Umbilical cord (tissue), 2 donors: ENCODE measurements around the gene KRTAP2-1. TPM values are rescaled to one million over a fixed set of nuclear protein-coding genes. Genes with fewer than 3 reads are reported as not detected.
"Not testable (repeated sequence)": the region's sequence is repeated elsewhere in the genome, so short reads cannot be mapped to it uniquely, and the experiment has no call there.

ENCODE experiments used
- DNase-seq: peaks from one replicate; pipeline ENCODE4 v3.0.0-alpha.2; 2015; ENCODE audit warnings: low spot score
- total RNA-seq: library from RNA; depleted of rRNA; stranded (reverse); fragments of >200 nt; gene quantifications from one replicate; pipeline ENCODE4 v1.2.3, GENCODE V29; 2014; ENCODE audit warnings: low replicate concordance; ENCODE audit not compliant: insufficient read depth

KRTAP2-1 gene
- not detected for total RNA-seq

- not testable (repeated sequence) for DNase-seq
Observed at GRCh38 chr17:41046735-41047465, at the start of gene KRTAP2-1. TSS of gene KRTAP2-1 (minus strand) at chr17:41047316. CDS start at chr17:41047267, 49 bp downstream.

DNA sequence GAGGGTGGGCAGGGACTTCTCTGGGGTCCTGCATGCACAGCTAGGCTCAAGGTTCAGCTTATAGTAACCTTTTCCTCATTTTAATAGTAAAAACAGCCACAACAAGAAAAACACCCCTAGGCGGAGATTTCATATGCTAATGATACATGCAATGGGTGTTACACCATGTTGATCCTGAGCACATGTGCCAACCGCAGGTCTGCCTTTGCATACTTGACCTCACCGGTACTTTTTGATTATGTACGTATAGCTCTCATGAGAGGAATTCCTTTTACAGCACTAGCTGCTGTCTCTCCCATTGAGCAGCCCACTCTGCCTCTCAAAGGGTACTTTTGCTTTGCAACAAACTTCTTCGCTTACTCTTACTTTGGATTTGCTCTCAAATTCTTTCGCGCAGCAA is 48.9 kb upstream of the KRTAP2-1 start:
- DNase-seq, result no peak

DNA sequence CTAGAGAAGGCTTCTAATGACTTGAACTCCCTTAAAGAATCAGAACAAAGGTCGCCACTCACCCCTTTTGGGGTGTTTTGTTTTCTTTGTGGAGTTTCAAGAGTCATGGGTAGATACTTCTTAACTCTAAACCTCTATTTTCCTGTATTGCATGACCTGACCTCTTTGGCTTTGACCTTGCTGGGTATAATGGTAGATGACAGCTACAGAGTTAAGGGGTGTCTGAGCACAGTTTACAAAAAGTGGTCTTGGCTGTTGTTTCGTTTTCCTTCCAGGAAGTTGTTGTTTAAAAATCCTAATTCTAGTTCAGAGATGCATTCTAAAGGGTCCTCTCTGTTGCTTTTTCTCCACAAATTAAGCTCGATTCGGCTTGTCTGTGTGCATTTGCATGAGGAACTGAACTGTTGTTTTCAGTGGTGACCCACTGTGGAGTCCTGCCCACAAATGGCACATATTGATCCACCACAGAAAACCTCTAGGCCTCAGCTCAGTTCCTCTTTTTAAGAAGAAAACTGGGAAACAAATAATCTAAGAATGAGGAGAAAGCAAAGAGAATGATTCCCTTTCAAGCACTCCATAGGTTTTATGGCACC is 41.7 kb upstream of the KRTAP2-1 start:
- DNase-seq, result not testable (repeated sequence)

DNA sequence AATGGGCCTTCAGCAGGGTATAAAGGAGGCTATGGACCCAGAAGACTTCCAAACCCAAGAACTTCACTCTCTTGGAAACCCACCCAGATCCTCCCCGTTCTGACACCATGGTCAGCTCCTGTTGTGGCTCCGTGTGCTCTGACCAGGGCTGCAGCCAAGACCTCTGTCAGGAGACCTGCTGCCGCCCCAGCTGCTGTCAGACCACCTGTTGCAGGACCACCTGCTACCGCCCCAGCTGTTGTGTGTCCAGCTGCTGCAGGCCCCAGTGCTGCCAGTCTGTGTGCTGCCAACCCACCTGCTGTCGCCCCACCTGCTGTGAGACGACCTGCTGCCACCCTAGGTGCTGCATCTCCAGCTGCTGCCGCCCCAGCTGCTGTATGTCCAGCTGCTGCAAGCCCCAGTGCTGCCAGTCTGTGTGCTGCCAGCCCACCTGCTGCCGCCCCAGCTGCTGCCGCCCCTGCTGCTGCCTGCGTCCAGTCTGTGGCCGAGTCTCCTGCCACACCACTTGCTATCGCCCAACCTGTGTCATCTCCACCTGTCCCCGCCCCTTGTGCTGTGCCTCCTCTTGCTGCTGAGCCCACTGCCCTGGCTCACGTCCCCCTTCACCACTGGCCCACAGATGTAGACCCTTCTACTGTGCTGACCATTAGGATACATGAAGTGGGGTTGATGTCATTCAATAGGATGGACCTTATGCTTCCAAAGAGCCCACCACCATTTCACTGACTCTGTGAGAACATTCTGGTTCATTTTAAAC is 37.2 kb upstream of the KRTAP2-1 start, which contains the start of gene KRTAP4-7:
Gene KRTAP4-7, plus strand, starts transcription at position 51 of the 757 bp plus-strand sequence. Its CDS starts 57 bp downstream, at position 108.
- DNase-seq, result not testable (repeated sequence)

DNA sequence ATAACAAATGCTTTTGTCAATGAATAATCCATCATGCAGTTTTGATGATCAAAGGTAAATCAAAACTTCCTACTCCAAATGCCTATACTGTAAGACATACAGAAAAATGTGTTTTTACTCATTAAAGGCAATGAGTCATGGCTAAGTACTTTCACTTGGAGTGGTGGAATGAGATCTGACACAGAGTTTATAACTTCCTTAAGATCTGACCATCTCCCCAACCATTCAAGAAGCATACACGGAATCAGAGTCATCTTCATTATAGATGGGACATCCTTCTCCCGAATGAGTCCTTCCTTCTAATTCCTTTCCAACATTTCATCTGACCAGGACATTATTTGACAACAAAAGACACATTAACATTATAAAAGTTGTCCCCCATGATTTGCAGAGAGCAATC is 36.3 kb upstream of the KRTAP2-1 start:
- DNase-seq, result not testable (repeated sequence)

GRCh38 chr17:41082626-41083025 is 35.5 kb upstream of the KRTAP2-1 start:
- no peak for DNase-seq

DNA sequence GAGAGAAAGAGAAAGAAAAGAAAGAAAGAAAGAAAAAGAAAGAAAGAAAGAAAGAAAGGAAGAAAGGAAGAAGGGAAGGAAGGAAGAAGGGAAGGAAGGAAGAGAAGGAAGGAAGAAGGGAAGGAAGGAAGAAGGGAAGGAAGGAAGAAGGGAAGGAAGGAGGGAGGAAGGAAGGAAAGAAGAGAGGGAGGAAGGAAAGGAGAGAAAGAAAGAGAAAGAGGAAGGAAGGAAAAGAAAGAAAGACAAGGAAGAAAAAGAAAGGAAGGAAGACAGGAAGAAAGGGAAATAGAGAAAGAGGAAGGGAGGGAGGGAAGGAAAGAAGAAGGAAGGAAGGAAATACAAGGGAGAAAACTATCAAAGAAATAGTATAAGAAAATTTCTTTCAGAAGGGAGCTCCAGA is 29.7 kb upstream of the KRTAP2-1 start:
- no peak for DNase-seq

DNA sequence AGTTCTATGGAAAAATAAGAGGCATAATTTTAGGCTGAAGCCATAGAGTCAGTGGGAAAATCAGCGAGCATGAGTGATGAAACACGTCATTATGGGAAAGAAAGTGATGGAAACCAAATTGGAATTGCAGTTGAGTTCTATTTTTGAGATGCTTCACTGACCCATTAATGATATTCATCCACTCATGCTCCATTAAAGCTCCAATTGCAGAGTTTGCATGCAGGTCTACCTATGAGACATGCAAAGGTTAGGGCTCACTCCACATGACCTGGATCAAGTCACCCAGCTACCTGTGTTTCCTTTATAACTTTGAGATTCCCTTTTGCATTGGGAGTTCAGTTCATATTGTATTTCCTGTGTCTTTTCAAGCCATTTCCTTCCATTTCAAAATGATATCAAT is 26.6 kb upstream of the KRTAP2-1 start:
- no peak for DNase-seq

- no peak for DNase-seq
Observed at GRCh38 chr17:41071606-41072360, 24.7 kb upstream of the KRTAP2-1 start.

DNA sequence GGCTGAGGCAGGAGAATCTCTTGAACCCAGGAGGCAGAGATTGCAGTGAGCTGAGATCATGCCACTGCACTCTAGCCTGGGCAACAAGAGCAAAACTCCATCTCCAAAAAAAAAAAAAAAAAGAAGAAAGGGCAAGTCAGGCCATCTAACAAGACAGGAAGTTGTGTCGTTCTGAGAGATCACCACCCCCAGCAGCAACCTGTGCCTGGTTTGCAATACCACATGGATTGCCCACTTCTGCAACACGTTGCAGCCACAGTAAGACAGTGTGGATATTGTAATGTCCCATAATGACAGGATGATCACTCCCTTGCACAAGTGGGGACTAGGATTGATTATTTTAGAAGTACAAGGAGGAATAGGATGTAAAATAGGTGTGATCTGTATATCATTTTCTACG is 21.9 kb upstream of the KRTAP2-1 start:
- DNase-seq, result no peak

DNA sequence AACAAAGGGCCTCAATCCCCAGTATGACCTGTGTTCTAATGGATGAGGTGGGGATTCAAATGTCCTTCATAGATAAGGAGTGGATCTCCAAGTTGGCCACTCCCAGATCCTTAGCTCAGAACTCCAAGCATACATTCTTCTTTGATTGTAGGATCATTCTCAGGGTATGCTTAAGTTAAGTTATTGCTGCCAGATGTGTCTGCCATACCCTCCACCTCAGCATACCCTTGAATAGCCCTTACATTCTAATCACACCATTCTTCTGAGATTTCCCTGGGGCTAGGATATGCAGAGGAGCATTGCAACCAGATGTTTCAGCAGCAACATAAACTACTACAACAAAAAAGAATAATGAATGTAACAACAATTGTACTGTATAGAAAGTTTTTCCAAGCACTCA is 20.2 kb upstream of the KRTAP2-1 start:
- no peak for DNase-seq

DNA sequence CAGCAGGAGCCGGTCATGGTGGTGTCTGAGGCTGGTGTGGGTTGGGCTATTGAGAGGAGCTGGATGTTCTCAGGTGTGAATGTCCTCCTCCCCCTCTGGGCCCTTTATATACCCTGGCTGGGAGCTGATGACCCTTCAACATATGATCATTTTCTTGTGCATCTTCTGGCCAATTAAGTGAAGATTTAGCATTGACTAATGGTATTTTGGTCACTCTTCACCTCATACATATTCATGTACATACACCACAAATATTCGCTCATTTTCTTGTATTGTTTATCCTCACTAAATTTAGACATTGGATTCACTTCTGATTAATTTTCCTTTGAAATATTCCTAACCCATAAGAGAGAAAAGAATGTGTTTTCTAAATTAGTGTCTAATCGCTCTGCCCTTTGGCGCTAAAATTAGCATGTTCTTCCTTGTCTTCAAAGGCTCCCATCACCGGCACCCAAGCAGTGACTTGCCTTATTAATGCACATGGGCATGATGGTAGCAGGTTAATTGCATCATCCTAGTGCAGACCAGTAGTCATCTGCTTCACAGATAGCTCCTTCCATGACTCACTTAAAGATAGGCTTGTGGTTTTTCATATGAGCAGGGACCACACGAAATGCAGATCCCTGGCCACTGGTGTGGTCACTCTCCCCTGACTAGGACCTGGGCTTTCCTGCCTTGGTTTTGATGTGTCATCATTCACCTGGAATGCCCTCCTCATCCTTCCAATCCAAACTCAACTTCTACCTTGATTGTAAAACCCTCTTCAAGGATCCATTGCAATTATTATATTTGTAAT is 18.9 kb upstream of the KRTAP2-1 start, which contains the start of gene KRTAP2-4:
Gene KRTAP2-4, minus strand, starts transcription at position 51 of the 796 bp plus-strand sequence. Its CDS starts 34 bp downstream, at position 17.
- no peak for DNase-seq

- DNase-seq, result not testable (repeated sequence)
Observed at GRCh38 chr17:41065016-41065689, 18.0 kb upstream of the KRTAP2-1 start.

DNA sequence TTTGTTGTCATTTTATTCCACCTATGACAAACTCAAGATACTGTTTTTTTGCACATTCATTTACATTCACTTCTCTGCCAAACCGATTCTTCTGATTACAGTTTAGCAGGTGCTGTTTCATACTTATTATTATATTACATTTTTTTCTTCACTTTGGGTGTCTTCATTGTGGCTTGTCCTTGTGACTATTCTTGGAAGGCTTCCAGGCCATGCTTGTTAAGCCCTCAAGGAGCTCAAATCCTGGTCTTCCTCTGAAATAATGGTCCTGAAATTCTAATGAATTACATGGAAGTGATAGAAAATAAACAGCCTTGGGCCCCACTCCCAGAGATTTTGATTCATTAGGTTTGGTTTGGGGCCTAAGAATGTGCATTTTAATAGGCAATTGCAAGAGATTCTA is 17.2 kb upstream of the KRTAP2-1 start:
- no peak for DNase-seq

GRCh38 chr17:41063449-41063848 is 16.3 kb upstream of the KRTAP2-1 start:
- DNase-seq, result no peak

DNA sequence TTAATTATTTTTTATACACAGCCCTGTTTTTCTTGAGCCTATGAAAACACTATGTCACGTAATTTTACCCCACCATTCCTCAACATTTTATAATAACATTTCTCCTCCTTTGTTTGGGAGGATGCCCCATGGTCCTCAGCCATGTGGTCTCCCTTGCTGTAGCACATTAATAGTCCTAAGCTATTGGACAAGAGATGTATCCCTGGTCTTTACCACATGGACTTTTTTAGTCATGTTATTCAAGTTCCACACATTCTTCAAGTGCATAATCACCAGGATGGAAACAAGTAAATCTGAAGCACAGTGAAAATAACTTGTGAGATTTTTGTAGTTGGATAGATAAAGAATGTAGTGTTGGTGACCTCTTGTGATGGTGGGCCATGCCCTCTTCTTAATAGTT is 14.8 kb upstream of the KRTAP2-1 start:
- DNase-seq, result peak; percentile 72

- peak; percentile 34 for DNase-seq
Observed at GRCh38 chr17:41060052-41060604, 13.0 kb upstream of the KRTAP2-1 start, which contains the start of gene KRTAP2-3. TSS of gene KRTAP2-3 (minus strand) at chr17:41060114. CDS start at chr17:41060050, 64 bp downstream.

GRCh38 chr17:41059276-41060051 is 12.3 kb upstream of the KRTAP2-1 start:
- DNase-seq, result not testable (repeated sequence)

- no peak for DNase-seq
Observed at GRCh38 chr17:41058741-41059140, 11.6 kb upstream of the KRTAP2-1 start.
